ENCODE results near the gene FCHSD2. TPM values are rescaled to one million over a fixed set of nuclear protein-coding genes. Genes with fewer than 3 reads are reported as not detected.

Gene FCHSD2
- total and polyA plus RNA-seq, 4 donors, result 7.6 to 18.7 (median 9.9) TPM

- H3K9ac ChIP-seq (ENCODE audit: low read depth in 1 of 2, low read length in 2 of 2), result no peak overlapping the region
- no peak overlapping the region for H3K4me3 ChIP-seq (ENCODE audit: low read depth in 1 of 3, low read length in 3 of 3)
- H3K9me3 ChIP-seq (ENCODE audit: control insufficient read depth in 4 of 4, low read length in 3 of 4), result no peaks in the 10 kb centered on the region
- DNase-seq (ENCODE audit: low spot score), result no peak
- H3K27me3 ChIP-seq (ENCODE audit: control insufficient read depth in 4 of 4, insufficient read depth in 4 of 4, low read length in 3 of 4), result no peaks in the 10 kb centered on the region
- peaks cover 1 to 8% (median 4%) of the 10 kb centered on the region in 4 donors for H3K4me1 ChIP-seq (ENCODE audit: control insufficient read depth in 4 of 4, insufficient read depth in 4 of 4, low read length in 3 of 4)
- 71% methylated on average over 4 of the region's 4 CpGs for WGBS
- peaks cover 0 to 3% (median 0%) of the 10 kb centered on the region in 4 donors for H3K36me3 ChIP-seq (ENCODE audit: control insufficient read depth in 4 of 4, insufficient read depth in 3 of 4, low read depth in 1 of 4, low read length in 3 of 4)
- TF ChIP-seq REST (IDR thresholded peaks at IDR 0.05), result no peak
- no peak for TF ChIP-seq JUND (IDR thresholded peaks at IDR 0.05)
- TF ChIP-seq FOXA2 (IDR thresholded peaks at IDR 0.05), result no peak
- no peak for TF ChIP-seq RXRA (IDR thresholded peaks at IDR 0.05)
- TF ChIP-seq FOXA1 (IDR thresholded peaks at IDR 0.05), result no peak
- TF ChIP-seq CTCF (IDR thresholded peaks at IDR 0.05; ENCODE audit: low read depth, low read length, missing input control), result no peak
- TF ChIP-seq RAD21 (IDR thresholded peaks at IDR 0.05), result no peak
- TF ChIP-seq MAX (IDR thresholded peaks at IDR 0.05), result no peak
- TF ChIP-seq HNF4G (IDR thresholded peaks at IDR 0.05), result no peak
- TF ChIP-seq ZBTB33 (IDR thresholded peaks at IDR 0.05), result no peak
- no peak for TF ChIP-seq GABPA (IDR thresholded peaks at IDR 0.05 in 1 of 2, conservative IDR thresholded peaks at IDR 0.05 in 1 of 2)
- TF ChIP-seq HNF4A (conservative IDR thresholded peaks at IDR 0.05), result no peak
- TF ChIP-seq ATF3 (IDR thresholded peaks at IDR 0.05), result no peak
- TF ChIP-seq YY1 (IDR thresholded peaks at IDR 0.05), result no peak
- TF ChIP-seq NR2F2 (IDR thresholded peaks at IDR 0.05), result no peak
- H3K27ac ChIP-seq (ENCODE audit: low read depth in 1 of 2, low read length in 2 of 2), result no peak overlapping the region
These were observed 83.0 kb downstream of the FCHSD2 start for GRCh38 chr11:73058989-73059674.

All from liver (tissue), 9 donors.